Thyroid gland (tissue), 4 donors: ENCODE measurements around the gene STAP2. TPM values are rescaled to one million over a fixed set of nuclear protein-coding genes. Genes with fewer than 3 reads are reported as not detected.

Experiments used
- DNase-seq, 2 donors: peaks; one replicate each; pipeline ENCODE4 v3.0.0-alpha.2; 2019
- H3K27ac ChIP-seq, 3 donors: fragments of 200-600 bp; sonication (generic); 1 replicate in 2 of 3; 2 replicates in 1 of 3; pipeline ENCODE4 v1.5.1; 2016 to 2019; ENCODE audit warnings: mild to moderate bottlenecking in 1 of 3, moderate library complexity in 1 of 3
- H3K27me3 ChIP-seq: fragments of 200-600 bp; sonication (generic); one replicate; pipeline ENCODE4 v1.5.1; 2019
- H3K36me3 ChIP-seq, 2 donors: fragments of 200-600 bp; sonication (generic); one replicate each; pipeline ENCODE4 v1.5.1; 2016 to 2019
- H3K4me1 ChIP-seq, 2 donors: fragments of 200-600 bp; sonication (generic); one replicate each; pipeline ENCODE4 v1.5.1; 2017 to 2019
- H3K4me3 ChIP-seq, 3 donors: fragments of 200-600 bp; sonication (generic); replicated peaks in 1 of 3; 1 replicate in 2 of 3; 2 replicates in 1 of 3; pipeline ENCODE4 v1.5.1; 2016; ENCODE audit warnings: mild to moderate bottlenecking in 1 of 3
- H3K9me3 ChIP-seq: fragments of 200-600 bp; sonication (generic); one replicate; pipeline ENCODE4 v1.5.1; 2017
- CTCF ChIP-seq, 6 experiments: fragments of 200-600 bp in 3 of 6; fragments of 450-650 bp in 3 of 6; sonication (generic) in 3 of 6; IDR thresholded peaks; one replicate each; pipeline ENCODE4 v1.5.1; 2016 to 2019; ENCODE audit warnings: antibody characterized with exemption in 6 of 6, mild to moderate bottlenecking in 2 of 6, inconsistent platforms in 1 of 6, moderate library complexity in 1 of 6
- POLR2A ChIP-seq, 2 donors: fragments of 450-650 bp; IDR thresholded peaks; one replicate each; pipeline ENCODE4 v1.6.1; 2017; ENCODE audit warnings: antibody characterized with exemption in 2 of 2, mild to moderate bottlenecking in 2 of 2, moderate library complexity in 1 of 2
- WGBS, 2 donors: methylation state at CpG; one replicate each; pipeline ENCODE4 v1.1.5; 2017; 5-methylcytosine and 5-hydroxymethylcytosine counted together
- intact Hi-C: fragments of 100-400 bp; cut with DNase I; formaldehyde crosslinking; loops from one replicate; pipeline ENCODE4 v1.15.1; 2023
- total RNA-seq, 4 donors: library from RNA; depleted of rRNA; stranded (reverse); fragments of >200 nt; gene quantifications; one replicate each; pipeline ENCODE4 v1.2.3, GENCODE V29; 2016

Gene STAP2
- total RNA-seq, 4 donors from 2014 or later = 12.1 to 50.6 (median 29.7) TPM

GRCh38 chr19:4376028-4376670 lies 37.5 kb upstream of the STAP2 start:
- TF ChIP-seq CTCF (IDR thresholded peaks at IDR 0.05) = no peak
- no peak for TF ChIP-seq POLR2A (IDR thresholded peaks at IDR 0.05)
- Histone ChIP-seq H3K27ac (peak overlapping the region in 2 of 3 donors; percentile 87 to 91), H3K4me1 (peaks cover 64 to 94% of the 10 kb centered on the region in 2 donors), H3K4me3 (no peak overlapping the region), H3K36me3 (no peaks in the 10 kb centered on the region), H3K27me3 (no peaks in the 10 kb centered on the region), H3K9me3 (no peaks in the 10 kb centered on the region)
- DNase-seq = no peak
- 73 to 74% methylated on average over 15 to 16 of the region's 16 CpGs for WGBS, 2 donors
- intact Hi-C loops = no loop called here

GRCh38 chr19:4375164-4376027 lies 36.8 kb upstream of the STAP2 start:
- intact Hi-C loops = no loop called here
- Histone ChIP-seq H3K9me3 (no peaks in the 10 kb centered on the region), H3K27ac (peak overlapping the region; percentile 85 to 91 (median 87)), H3K4me1 (peaks cover 72 to 97% of the 10 kb centered on the region in 2 donors), H3K27me3 (no peaks in the 10 kb centered on the region), H3K4me3 (no peak overlapping the region), H3K36me3 (no peaks in the 10 kb centered on the region)
- TF ChIP-seq POLR2A (IDR thresholded peaks at IDR 0.05) = no peak
- peak in 1 of 6 experiments; percentile 19 for TF ChIP-seq CTCF (IDR thresholded peaks at IDR 0.05)
- peak; percentile 84 to 85 for DNase-seq
- 28 to 30% methylated on average over 12 to 16 of the region's 16 CpGs for WGBS, 2 donors

- intact Hi-C loops = no loop called here
- no peak for TF ChIP-seq POLR2A (IDR thresholded peaks at IDR 0.05)
- TF ChIP-seq CTCF (IDR thresholded peaks at IDR 0.05) = no peak
- Histone ChIP-seq H3K4me3 (no peak overlapping the region), H3K4me1 (peaks cover 75 to 97% of the 10 kb centered on the region in 2 donors), H3K27ac (peak overlapping the region; percentile 85 to 91 (median 87)), H3K9me3 (no peaks in the 10 kb centered on the region), H3K36me3 (no peaks in the 10 kb centered on the region), H3K27me3 (no peaks in the 10 kb centered on the region)
- DNase-seq = peak; percentile 74 to 80
- WGBS, 2 donors = 40 to 55% methylated on average over 2 to 5 of the region's 27 CpGs
Observed at GRCh38 chr19:4374498-4375163, 36.0 kb upstream of the STAP2 start.

- intact Hi-C loops = no loop called here
- Histone ChIP-seq H3K27me3 (no peaks in the 10 kb centered on the region), H3K4me1 (peaks cover 75 to 97% of the 10 kb centered on the region in 2 donors), H3K4me3 (no peak overlapping the region), H3K36me3 (no peaks in the 10 kb centered on the region), H3K9me3 (no peaks in the 10 kb centered on the region), H3K27ac (peak overlapping the region; percentile 64 to 91 (median 87))
- TF ChIP-seq CTCF (IDR thresholded peaks at IDR 0.05) (no peak), POLR2A (IDR thresholded peaks at IDR 0.05) (no peak)
- WGBS, 2 donors = 43 to 56% methylated on average over 19 to 24 of the region's 25 CpGs
- DNase-seq = peak; percentile 51 to 65
Observed at GRCh38 chr19:4373601-4374497, 35.2 kb upstream of the STAP2 start.
